ENCODE measurements around the gene OR13C4.
"Not testable (repeated sequence)": the region's sequence is repeated elsewhere in the genome, so short reads cannot be mapped to it uniquely, and the experiment has no call there.

Gene OR13C4

GRCh38 chr9:104527109-104527508, at the start of gene OR13C4:
Gene OR13C4 (minus strand): TSS chr9:104527209. CDS start chr9:104527209, 0 bp downstream.
- DNase-seq, result no peak

GRCh38 chr9:104575456-104575855, 48.4 kb upstream of the OR13C4 start:
- no peak for DNase-seq

- DNase-seq, result no peak
Observed at GRCh38 chr9:104572612-104573011, 45.6 kb upstream of the OR13C4 start.

GRCh38 chr9:104568868-104569267, 41.9 kb upstream of the OR13C4 start, which contains the start of gene OR13C8:
Gene OR13C8 (plus strand): TSS chr9:104569168. CDS start chr9:104569168, 0 bp downstream.
- DNase-seq, result no peak

- no peak for DNase-seq
Observed at GRCh38 chr9:104564358-104564757, 37.3 kb upstream of the OR13C4 start.

- no peak for DNase-seq
Observed at GRCh38 chr9:104556830-104557634, 30.0 kb upstream of the OR13C4 start.

GRCh38 chr9:104555521-104555920, 28.5 kb upstream of the OR13C4 start:
- no peak for DNase-seq

GRCh38 chr9:104553261-104553660, 26.3 kb upstream of the OR13C4 start:
- no peak for DNase-seq

- DNase-seq, result no peak
Observed at GRCh38 chr9:104544644-104545043, 17.6 kb upstream of the OR13C4 start.

GRCh38 chr9:104539275-104539674, 12.3 kb upstream of the OR13C4 start:
- no peak for DNase-seq

- DNase-seq, result no peak
Observed at GRCh38 chr9:104536756-104537155, 9.7 kb upstream of the OR13C4 start, which contains the start of gene OR13C3. Gene OR13C3 (minus strand): TSS chr9:104536856. CDS start chr9:104536723, 133 bp downstream.

- DNase-seq, result not testable (repeated sequence)
Observed at GRCh38 chr9:104520241-104520640, 6.8 kb downstream of the OR13C4 start.

GRCh38 chr9:104514901-104515300, 12.1 kb downstream of the OR13C4 start:
- no peak for DNase-seq

- no peak for DNase-seq
Observed at GRCh38 chr9:104506565-104506964, 20.4 kb downstream of the OR13C4 start.

- no peak for DNase-seq
Observed at GRCh38 chr9:104503963-104504362, 23.0 kb downstream of the OR13C4 start, which contains the start of gene OR13F1. Gene OR13F1 (plus strand): TSS chr9:104504263. CDS start chr9:104504263, 0 bp downstream.

- DNase-seq, result no peak
Observed at GRCh38 chr9:104503440-104503839, 23.6 kb downstream of the OR13C4 start.

GRCh38 chr9:104494808-104495207, 32.2 kb downstream of the OR13C4 start:
- no peak for DNase-seq

GRCh38 chr9:104485014-104485413, 42.0 kb downstream of the OR13C4 start:
- DNase-seq, result no peak

- DNase-seq, result no peak
Observed at GRCh38 chr9:104482921-104483570, 44.0 kb downstream of the OR13C4 start.

Data from NCI-H2029 (cell line).